PC-9 (cell line): ENCODE measurements around the gene CD93.

ENCODE experiments used
- EZH2 ChIP-seq: fragments of 200-600 bp; sonication (generic); IDR thresholded peaks from 2 replicates; pipeline ENCODE4 v1.8.0; 2017; ENCODE audit warnings: antibody characterized with exemption, low read depth
- TF ChIP-seq, protein P1 (sequence below): fragments of 200-600 bp; sonication (generic); conservative IDR thresholded peaks from 2 replicates; pipeline ENCODE4 v1.6.1; 2017; ENCODE audit warnings: mixed run types, antibody characterized with exemption, mild to moderate bottlenecking, moderate library complexity

- TF ChIP-seq, protein P1, sequence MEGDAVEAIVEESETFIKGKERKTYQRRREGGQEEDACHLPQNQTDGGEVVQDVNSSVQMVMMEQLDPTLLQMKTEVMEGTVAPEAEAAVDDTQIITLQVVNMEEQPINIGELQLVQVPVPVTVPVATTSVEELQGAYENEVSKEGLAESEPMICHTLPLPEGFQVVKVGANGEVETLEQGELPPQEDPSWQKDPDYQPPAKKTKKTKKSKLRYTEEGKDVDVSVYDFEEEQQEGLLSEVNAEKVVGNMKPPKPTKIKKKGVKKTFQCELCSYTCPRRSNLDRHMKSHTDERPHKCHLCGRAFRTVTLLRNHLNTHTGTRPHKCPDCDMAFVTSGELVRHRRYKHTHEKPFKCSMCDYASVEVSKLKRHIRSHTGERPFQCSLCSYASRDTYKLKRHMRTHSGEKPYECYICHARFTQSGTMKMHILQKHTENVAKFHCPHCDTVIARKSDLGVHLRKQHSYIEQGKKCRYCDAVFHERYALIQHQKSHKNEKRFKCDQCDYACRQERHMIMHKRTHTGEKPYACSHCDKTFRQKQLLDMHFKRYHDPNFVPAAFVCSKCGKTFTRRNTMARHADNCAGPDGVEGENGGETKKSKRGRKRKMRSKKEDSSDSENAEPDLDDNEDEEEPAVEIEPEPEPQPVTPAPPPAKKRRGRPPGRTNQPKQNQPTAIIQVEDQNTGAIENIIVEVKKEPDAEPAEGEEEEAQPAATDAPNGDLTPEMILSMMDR = no peak
- TF ChIP-seq EZH2 = no peak
Observed at GRCh38 chr20:23071398-23071797, 14.7 kb downstream of the CD93 start.
